ENCODE data around the gene COPG2. TPM values are rescaled to one million over a fixed set of nuclear protein-coding genes. Genes with fewer than 3 reads are reported as not detected.
A peak's percentile ranks its signal among the peaks of the same experiment; 100 is the strongest.

COPG2 gene
- total and polyA plus RNA-seq, 2 of the 8 experiments (the other 6 are each of a cell fraction or from before 2014, with no cell fraction given), result 50.3 to 53.1 TPM

DNA sequence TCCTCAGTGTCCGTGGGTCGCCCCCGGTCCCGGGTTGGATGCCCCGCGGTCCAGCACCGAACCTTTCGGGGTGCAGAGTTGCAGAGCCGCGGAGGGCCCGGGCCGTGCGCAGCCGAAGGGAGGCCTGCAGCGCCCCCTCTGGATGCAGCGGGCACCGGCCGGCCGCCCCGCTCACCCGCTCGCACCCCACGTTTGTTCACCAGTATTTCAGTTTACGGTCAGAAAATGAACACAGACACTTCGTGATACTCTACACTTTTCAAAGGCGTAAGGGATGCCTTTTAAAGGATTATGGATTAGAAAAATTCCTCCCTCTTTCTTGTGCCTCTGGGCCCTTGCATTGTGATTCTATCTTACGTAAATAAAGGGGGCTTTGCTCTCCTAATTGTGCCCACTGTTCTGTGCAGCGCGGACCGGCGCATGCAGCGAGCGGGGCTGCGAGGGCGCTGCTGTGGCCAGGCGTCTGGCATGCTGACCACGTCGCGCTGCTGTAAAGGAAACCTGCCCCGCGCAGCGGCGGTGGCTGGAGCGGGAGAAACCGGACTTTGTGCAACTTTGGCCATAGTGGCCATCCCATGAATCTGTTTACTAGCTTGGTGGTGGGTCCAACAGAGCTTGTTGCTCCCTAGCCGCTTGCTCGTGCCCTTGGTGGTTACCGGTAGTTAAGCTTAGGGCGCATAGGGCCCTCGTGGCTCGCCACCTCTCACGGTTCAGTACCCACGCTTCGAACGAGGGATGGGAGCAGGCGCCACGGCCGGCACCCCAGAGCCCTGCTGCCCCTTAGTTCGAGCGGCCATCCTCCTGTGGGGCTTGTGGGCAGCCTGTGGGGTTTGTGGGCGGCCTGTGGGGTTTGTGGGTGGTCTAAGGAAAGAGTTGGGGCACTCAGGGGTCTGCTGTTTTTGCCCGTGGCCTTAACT is 177.4 kb downstream of the COPG2 start:
- no peak overlapping the region for H2BK15ac ChIP-seq (ENCODE audit: low read length)
- H2BK12ac ChIP-seq (ENCODE audit: low read depth, low read length), result no peak overlapping the region; the same call in 1 of the 2 replicates
- H3K27ac ChIP-seq (ENCODE audit: low read depth, low read length), result no peak overlapping the region
- H3K79me2 ChIP-seq (ENCODE audit: control insufficient read depth in 1 of 2, insufficient read depth in 2 of 2, low read length in 2 of 2), result peaks cover 0 to 84% of the 10 kb centered on the region in 2 experiments; a peak in 2 of 4 replicates
- peaks cover 0 to 8% (median 0%) of the 10 kb centered on the region in 4 experiments; a peak in 3 of 7 replicates for H3K27me3 ChIP-seq (replicated peaks in 1 of 4; ENCODE audit: control insufficient read depth in 3 of 4, extremely low read depth in 1 of 4, insufficient read depth in 3 of 4, low read length in 3 of 4)
- H4K91ac ChIP-seq (replicated peaks; ENCODE audit: insufficient read length, low read length), result peak overlapping the region; percentile 35
- H3K4ac ChIP-seq (replicated peaks; ENCODE audit: insufficient read length, low read depth, low read length), result no peak overlapping the region
- FAIRE-seq (no peak), DNase-seq (ENCODE audit: low read depth in 1 of 2, low spot score in 2 of 2) (peak in 1 of 2 experiments; percentile 86)
- H3K23me2 ChIP-seq (ENCODE audit: low read depth, low read length), result peaks cover 21% of the 10 kb centered on the region
- peak overlapping the region in 3 of 4 experiments; percentile 34 to 51 (median 46); a peak in 5 of 7 replicates for H3K9ac ChIP-seq (replicated peaks in 1 of 4; ENCODE audit: extremely low read depth in 1 of 4, low read depth in 3 of 4, low read length in 3 of 4)
- H2BK120ac ChIP-seq (replicated peaks; ENCODE audit: low read depth, low read length), result no peak overlapping the region
- H3K56ac ChIP-seq (replicated peaks; ENCODE audit: insufficient read length, low read depth, low read length), result peak overlapping the region; percentile 21
- peaks cover 0 to 19% of the 10 kb centered on the region in 2 experiments; a peak in 2 of 4 replicates for H3K9me3 ChIP-seq (ENCODE audit: insufficient read depth in 2 of 2, low read depth in 1 of 2, low read length in 1 of 2)
- ChIA-PET CTCF (ENCODE audit: partially characterized antibody) (interaction anchor here (0.6 to 1.4 kb wide), 7 partner anchors 10 to 285 kb away, joined by 3 to 5 read pairs (median 3); no protein-coding TSS in a partner anchor), POLR2A (ENCODE audit: partially characterized antibody) (interaction anchor here (1.0 to 2.6 kb wide), 3 partner anchors 216 to 286 kb away, joined by 3 to 9 read pairs (median 3); partner anchors contain the start of gene TMEM209)
- no peak overlapping the region for H4K5ac ChIP-seq (ENCODE audit: insufficient read length, low read depth, low read length)
- H3K18ac ChIP-seq (ENCODE audit: extremely low read depth, low read length), result 0 out of 2 replicates have a peak overlapping the region, but pooled peaks have one; percentile 11
- peaks cover 7% of the 10 kb centered on the region; the same call in 1 of the 2 replicates for H3K79me1 ChIP-seq (ENCODE audit: low read depth, low read length)
- H4K8ac ChIP-seq (ENCODE audit: extremely low read depth, insufficient read depth, low read length), result peak overlapping the region; percentile 75
- 47% methylated on average over 58 of the region's 62 CpGs; no CpG with 5 or more reads in 1 of the 2 experiments for WGBS, 2 experiments (ENCODE audit: extremely low coverage in 1 of 2, insufficient coverage in 1 of 2, insufficient read length in 1 of 2, insufficient replicate concordance in 2 of 2, low coverage in 1 of 2, low lambda C conversion rate in 2 of 2, missing lambda C conversion rate in 1 of 2)
- no peak overlapping the region for H2AFZ ChIP-seq (ENCODE audit: low read length)
- peaks cover 3 to 4% of the 10 kb centered on the region in 2 experiments for H4K20me1 ChIP-seq (replicated peaks in 1 of 2; ENCODE audit: control insufficient read depth in 1 of 2, insufficient read depth in 2 of 2, low read length in 2 of 2)
- H3K4me3 ChIP-seq (ENCODE audit: extremely low read depth in 1 of 4, insufficient read depth in 2 of 4, low read depth in 3 of 4, low read length in 4 of 4), result peak overlapping the region; percentile 55 to 67 (median 60)
- H2AK5ac ChIP-seq (ENCODE audit: low read depth, low read length), result peak overlapping the region; percentile 6; the same call in 1 of the 2 replicates
- no peak overlapping the region for H3K14ac ChIP-seq (ENCODE audit: insufficient read length)
- H3K36me3 ChIP-seq (ENCODE audit: control insufficient read depth in 2 of 4, insufficient read depth in 4 of 4, low read length in 3 of 4), result peaks cover 0 to 21% (median 2%) of the 10 kb centered on the region in 4 experiments; a peak in 2 of 8 replicates
- H3K4me1 ChIP-seq (replicated peaks in 1 of 4; ENCODE audit: control insufficient read depth in 3 of 4, insufficient read depth in 4 of 4, low read length in 3 of 4), result peaks cover 3 to 12% (median 4%) of the 10 kb centered on the region in 4 experiments
- peak overlapping the region; percentile 21 for H2BK5ac ChIP-seq (ENCODE audit: low read depth, low read length)
- H3K23ac ChIP-seq (ENCODE audit: insufficient read length), result no peak overlapping the region
- peak overlapping the region; percentile 69 to 86 for H3K4me2 ChIP-seq (ENCODE audit: insufficient read depth in 1 of 2, low read depth in 2 of 2, low read length in 2 of 2)
- no peak overlapping the region for H2BK20ac ChIP-seq (ENCODE audit: low read length)
- no peak for TF ChIP-seq ZNF274 (IDR thresholded peaks at IDR 0.05; ENCODE audit: borderline replicate concordance, extremely low read depth, low read length)
- TF ChIP-seq CBX8 (IDR thresholded peaks at IDR 0.05; ENCODE audit: borderline replicate concordance, low read depth, low read length), result no peak
- no peak for TF ChIP-seq KDM5A (IDR thresholded peaks at IDR 0.05; ENCODE audit: low read length)
- no peak; a peak in 1 of 4 replicates for TF ChIP-seq HDAC2 (IDR thresholded peaks at IDR 0.05; ENCODE audit: borderline replicate concordance in 1 of 2, low read depth in 2 of 2, low read length in 2 of 2)
- TF ChIP-seq TAF1 (IDR thresholded peaks at IDR 0.05; ENCODE audit: low read depth, low read length), result no peak
- TF ChIP-seq, protein P1, sequence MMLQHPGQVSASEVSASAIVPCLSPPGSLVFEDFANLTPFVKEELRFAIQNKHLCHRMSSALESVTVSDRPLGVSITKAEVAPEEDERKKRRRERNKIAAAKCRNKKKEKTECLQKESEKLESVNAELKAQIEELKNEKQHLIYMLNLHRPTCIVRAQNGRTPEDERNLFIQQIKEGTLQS (IDR thresholded peaks at IDR 0.05; ENCODE audit: insufficient read depth, low read depth, low read length), result no peak
- TF ChIP-seq CREB1 (IDR thresholded peaks at IDR 0.05), result no peak
- peak; percentile 47 for TF ChIP-seq MAX (IDR thresholded peaks at IDR 0.05)
- TF ChIP-seq BRCA1 (IDR thresholded peaks at IDR 0.05; ENCODE audit: low read depth, low read length), result no peak

Measured in H1 (cell line).